ENCODE data around the gene ZNF765.

- TF ChIP-seq POLR2AphosphoS5 (IDR thresholded peaks at IDR 0.05; ENCODE audit: low read depth) (no peak), CTCF (IDR thresholded peaks at IDR 0.05; ENCODE audit: insufficient read depth, low read length) (no peak), SPI1 (IDR thresholded peaks at IDR 0.05; ENCODE audit: borderline replicate concordance, low read depth) (no peak), GABPA (IDR thresholded peaks at IDR 0.05; ENCODE audit: low read depth) (no peak)
- TF ChIP-seq, protein P1, sequence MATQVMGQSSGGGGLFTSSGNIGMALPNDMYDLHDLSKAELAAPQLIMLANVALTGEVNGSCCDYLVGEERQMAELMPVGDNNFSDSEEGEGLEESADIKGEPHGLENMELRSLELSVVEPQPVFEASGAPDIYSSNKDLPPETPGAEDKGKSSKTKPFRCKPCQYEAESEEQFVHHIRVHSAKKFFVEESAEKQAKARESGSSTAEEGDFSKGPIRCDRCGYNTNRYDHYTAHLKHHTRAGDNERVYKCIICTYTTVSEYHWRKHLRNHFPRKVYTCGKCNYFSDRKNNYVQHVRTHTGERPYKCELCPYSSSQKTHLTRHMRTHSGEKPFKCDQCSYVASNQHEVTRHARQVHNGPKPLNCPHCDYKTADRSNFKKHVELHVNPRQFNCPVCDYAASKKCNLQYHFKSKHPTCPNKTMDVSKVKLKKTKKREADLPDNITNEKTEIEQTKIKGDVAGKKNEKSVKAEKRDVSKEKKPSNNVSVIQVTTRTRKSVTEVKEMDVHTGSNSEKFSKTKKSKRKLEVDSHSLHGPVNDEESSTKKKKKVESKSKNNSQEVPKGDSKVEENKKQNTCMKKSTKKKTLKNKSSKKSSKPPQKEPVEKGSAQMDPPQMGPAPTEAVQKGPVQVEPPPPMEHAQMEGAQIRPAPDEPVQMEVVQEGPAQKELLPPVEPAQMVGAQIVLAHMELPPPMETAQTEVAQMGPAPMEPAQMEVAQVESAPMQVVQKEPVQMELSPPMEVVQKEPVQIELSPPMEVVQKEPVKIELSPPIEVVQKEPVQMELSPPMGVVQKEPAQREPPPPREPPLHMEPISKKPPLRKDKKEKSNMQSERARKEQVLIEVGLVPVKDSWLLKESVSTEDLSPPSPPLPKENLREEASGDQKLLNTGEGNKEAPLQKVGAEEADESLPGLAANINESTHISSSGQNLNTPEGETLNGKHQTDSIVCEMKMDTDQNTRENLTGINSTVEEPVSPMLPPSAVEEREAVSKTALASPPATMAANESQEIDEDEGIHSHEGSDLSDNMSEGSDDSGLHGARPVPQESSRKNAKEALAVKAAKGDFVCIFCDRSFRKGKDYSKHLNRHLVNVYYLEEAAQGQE (IDR thresholded peaks at IDR 0.05; ENCODE audit: insufficient replicate concordance, low read depth), result no peak
Observed at GRCh38 chr19:53355739-53356138, 39.2 kb upstream of the ZNF765 start.
